HepG2 (cell line): ENCODE measurements around the gene PARP3. TPM values are rescaled to one million over a fixed set of nuclear protein-coding genes. Genes with fewer than 3 reads are reported as not detected.
A peak's percentile ranks its signal among the peaks of the same experiment; 100 is the strongest.

Experiments
- ATF1 ChIP-seq: IDR thresholded peaks from 2 replicates; pipeline ENCODE4 v1.6.1; 2016; ENCODE audit warnings: mild to moderate bottlenecking, control low read depth
- FOXO1 ChIP-seq: sonication (generic); formaldehyde crosslinking; IDR thresholded peaks from 2 replicates; pipeline ENCODE4 v1.4.0; 2020; ENCODE audit warnings: missing genetic modification reagents
- NONO ChIP-seq, 2 experiments: fragments of 450-650 bp in 1 of 2; sonication (generic) in 1 of 2; formaldehyde crosslinking in 1 of 2; IDR thresholded peaks in 1 of 2; conservative IDR thresholded peaks in 1 of 2; 2 replicates each; pipeline versions ENCODE4 v1.6.1 to v1.8.0; 2017 to 2022; ENCODE audit warnings: mild to moderate bottlenecking in 1 of 2, missing genetic modification reagents in 1 of 2, moderate library complexity in 1 of 2
- PCBP2 ChIP-seq: fragments of 200-400 bp; formaldehyde crosslinking; optimal IDR thresholded peaks from 2 replicates; pipeline ENCODE3; 2018; ENCODE audit warnings: low read length, low read depth; ENCODE audit not compliant: poor library complexity, severe bottlenecking
- RELA ChIP-seq: sonication (generic); formaldehyde crosslinking; IDR thresholded peaks from 2 replicates; pipeline ENCODE4 v1.4.0; 2020; ENCODE audit warnings: missing genetic modification reagents
- RFXANK ChIP-seq: IDR thresholded peaks from 2 replicates; pipeline ENCODE4 v1.6.1; 2016
- SAFB2 ChIP-seq: sonication (generic); formaldehyde crosslinking; IDR thresholded peaks from 2 replicates; pipeline ENCODE4 v1.5.1; 2020; ENCODE audit warnings: missing genetic modification reagents, low read depth, mild to moderate bottlenecking, borderline replicate concordance
- SSRP1 ChIP-seq: IDR thresholded peaks from 2 replicates; pipeline ENCODE4 v1.6.1; 2016; ENCODE audit warnings: control low read depth
- TCF12 ChIP-seq, 2 experiments: fragments of 450-650 bp in 1 of 2; sonication (generic) in 1 of 2; formaldehyde crosslinking in 1 of 2; IDR thresholded peaks; 2 replicates each; pipeline versions ENCODE4 v1.6.1 to v1.8.0; 2017 to 2022; ENCODE audit warnings: antibody characterized with exemption in 1 of 2, mild to moderate bottlenecking in 1 of 2, missing genetic modification reagents in 1 of 2, moderate library complexity in 1 of 2
- ZBED4 ChIP-seq: sonication (generic); formaldehyde crosslinking; IDR thresholded peaks from 2 replicates; pipeline ENCODE4 v1.4.0; 2020; ENCODE audit warnings: missing genetic modification reagents, borderline replicate concordance
- ZBTB3 ChIP-seq: sonication (generic); formaldehyde crosslinking; IDR thresholded peaks from 2 replicates; pipeline ENCODE4 v1.4.0; 2020; ENCODE audit warnings: low read depth, mild to moderate bottlenecking, moderate library complexity, missing genetic modification reagents, borderline replicate concordance
- ZFP36 ChIP-seq: fragments of 150-350 bp; IDR thresholded peaks from 2 replicates; pipeline ENCODE4 v1.6.1; 2018; ENCODE audit warnings: borderline replicate concordance, low read length, low read depth; ENCODE audit not compliant: partially characterized antibody
- ZFP41 ChIP-seq: sonication (generic); formaldehyde crosslinking; IDR thresholded peaks from 2 replicates; pipeline ENCODE4 v1.4.0; 2020; ENCODE audit warnings: mild to moderate bottlenecking, missing genetic modification reagents, borderline replicate concordance
- ZNF510 ChIP-seq: sonication (generic); formaldehyde crosslinking; IDR thresholded peaks from 2 replicates; pipeline ENCODE4 v1.4.0; 2020; ENCODE audit warnings: low read depth, mild to moderate bottlenecking, missing genetic modification reagents
- ZNF547 ChIP-seq: sonication (generic); formaldehyde crosslinking; IDR thresholded peaks from 2 replicates; pipeline ENCODE4 v1.5.1; 2020; ENCODE audit warnings: mild to moderate bottlenecking, missing genetic modification reagents
- ZNF7 ChIP-seq: IDR thresholded peaks from 2 replicates; pipeline ENCODE4 v1.6.1; 2016; ENCODE audit warnings: missing biosample characterization, missing genetic modification reagents
- polyA plus RNA-seq, 8 experiments: library from polyadenylated mRNA; depleted of rRNA in 3 of 8; stranded (reverse) in 7 of 8; unstranded in 1 of 8; fragments of >200 nt; fragmentation: Illumina TruSeq in 4 of 8; extraction: Trizol in 4 of 8; gene quantifications; 2 replicates each; pipeline versions ENCODE4 v1.2.1 to v1.2.3, GENCODE V29; 2011 to 2016; ENCODE audit warnings: low read depth in 4 of 8, missing spikeins in 1 of 8, mixed read lengths in 1 of 8; ENCODE audit not compliant: insufficient read depth in 1 of 8
- total RNA-seq, 5 experiments: library from RNA; depleted of rRNA; stranded (reverse); fragments of >200 nt; fragmentation: Illumina TruSeq; extraction: Trizol; gene quantifications; 2 replicates each; pipeline ENCODE4 v1.2.3, GENCODE V29; 2016; ENCODE audit warnings: low read depth in 1 of 5
- TF ChIP-seq, protein P1 (sequence below): IDR thresholded peaks from 2 replicates; pipeline ENCODE4 v1.6.1; 2016; ENCODE audit warnings: control low read depth
- TF ChIP-seq, protein P2 (sequence below): sonication (generic); formaldehyde crosslinking; IDR thresholded peaks from 2 replicates; pipeline ENCODE4; 2020; ENCODE audit warnings: missing genetic modification reagents, mild to moderate bottlenecking, borderline replicate concordance
- TF ChIP-seq, protein P3 (sequence below): sonication (generic); formaldehyde crosslinking; IDR thresholded peaks from 2 replicates; pipeline ENCODE4 v1.5.0; 2020; ENCODE audit warnings: mild to moderate bottlenecking, missing genetic modification reagents

PARP3 gene
- total and polyA plus RNA-seq, 2 of the 13 experiments (the other 11 are each of a cell fraction or from before 2014, with no cell fraction given): 11.2 to 21.5 TPM

- TF ChIP-seq ZNF547 (CRISPR knock-in tag) (peak; percentile 81; the same call in 1 of the 2 replicates), PCBP2 (no peak), RFXANK (CRISPR knock-in tag) (no peak), ZBED4 (CRISPR knock-in tag) (no peak), SAFB2 (CRISPR knock-in tag) (no peak), TCF12 (IDR thresholded peaks at IDR 0.05) (no peak), TCF12 (CRISPR knock-in tag; IDR thresholded peaks at IDR 0.05) (peak; percentile 68; the same call in 1 of the 2 replicates), ATF1 (CRISPR knock-in tag) (no peak), ZFP41 (CRISPR knock-in tag) (0 out of 2 replicates have a peak, but pooled peaks have one; percentile 76), RELA (CRISPR knock-in tag) (peak; percentile 15; the same call in 1 of the 2 replicates), ZNF510 (CRISPR knock-in tag) (peak; percentile 7; the same call in 1 of the 2 replicates), SSRP1 (CRISPR knock-in tag) (no peak), FOXO1 (peak; percentile 68), ZBTB3 (CRISPR knock-in tag) (peak; percentile 94), ZNF7 (CRISPR knock-in tag) (no peak), NONO (IDR thresholded peaks at IDR 0.05) (no peak), NONO (CRISPR knock-in tag; conservative IDR thresholded peaks at IDR 0.05) (peak; percentile 89), ZFP36 (no peak)
- TF ChIP-seq, protein P1, sequence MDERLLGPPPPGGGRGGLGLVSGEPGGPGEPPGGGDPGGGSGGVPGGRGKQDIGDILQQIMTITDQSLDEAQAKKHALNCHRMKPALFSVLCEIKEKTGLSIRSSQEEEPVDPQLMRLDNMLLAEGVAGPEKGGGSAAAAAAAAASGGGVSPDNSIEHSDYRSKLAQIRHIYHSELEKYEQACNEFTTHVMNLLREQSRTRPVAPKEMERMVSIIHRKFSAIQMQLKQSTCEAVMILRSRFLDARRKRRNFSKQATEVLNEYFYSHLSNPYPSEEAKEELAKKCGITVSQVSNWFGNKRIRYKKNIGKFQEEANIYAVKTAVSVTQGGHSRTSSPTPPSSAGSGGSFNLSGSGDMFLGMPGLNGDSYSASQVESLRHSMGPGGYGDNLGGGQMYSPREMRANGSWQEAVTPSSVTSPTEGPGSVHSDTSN (CRISPR knock-in tag): no peak
- TF ChIP-seq, protein P2, sequence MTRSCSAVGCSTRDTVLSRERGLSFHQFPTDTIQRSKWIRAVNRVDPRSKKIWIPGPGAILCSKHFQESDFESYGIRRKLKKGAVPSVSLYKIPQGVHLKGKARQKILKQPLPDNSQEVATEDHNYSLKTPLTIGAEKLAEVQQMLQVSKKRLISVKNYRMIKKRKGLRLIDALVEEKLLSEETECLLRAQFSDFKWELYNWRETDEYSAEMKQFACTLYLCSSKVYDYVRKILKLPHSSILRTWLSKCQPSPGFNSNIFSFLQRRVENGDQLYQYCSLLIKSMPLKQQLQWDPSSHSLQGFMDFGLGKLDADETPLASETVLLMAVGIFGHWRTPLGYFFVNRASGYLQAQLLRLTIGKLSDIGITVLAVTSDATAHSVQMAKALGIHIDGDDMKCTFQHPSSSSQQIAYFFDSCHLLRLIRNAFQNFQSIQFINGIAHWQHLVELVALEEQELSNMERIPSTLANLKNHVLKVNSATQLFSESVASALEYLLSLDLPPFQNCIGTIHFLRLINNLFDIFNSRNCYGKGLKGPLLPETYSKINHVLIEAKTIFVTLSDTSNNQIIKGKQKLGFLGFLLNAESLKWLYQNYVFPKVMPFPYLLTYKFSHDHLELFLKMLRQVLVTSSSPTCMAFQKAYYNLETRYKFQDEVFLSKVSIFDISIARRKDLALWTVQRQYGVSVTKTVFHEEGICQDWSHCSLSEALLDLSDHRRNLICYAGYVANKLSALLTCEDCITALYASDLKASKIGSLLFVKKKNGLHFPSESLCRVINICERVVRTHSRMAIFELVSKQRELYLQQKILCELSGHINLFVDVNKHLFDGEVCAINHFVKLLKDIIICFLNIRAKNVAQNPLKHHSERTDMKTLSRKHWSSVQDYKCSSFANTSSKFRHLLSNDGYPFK (CRISPR knock-in tag): peak; percentile 70
- TF ChIP-seq, protein P3, sequence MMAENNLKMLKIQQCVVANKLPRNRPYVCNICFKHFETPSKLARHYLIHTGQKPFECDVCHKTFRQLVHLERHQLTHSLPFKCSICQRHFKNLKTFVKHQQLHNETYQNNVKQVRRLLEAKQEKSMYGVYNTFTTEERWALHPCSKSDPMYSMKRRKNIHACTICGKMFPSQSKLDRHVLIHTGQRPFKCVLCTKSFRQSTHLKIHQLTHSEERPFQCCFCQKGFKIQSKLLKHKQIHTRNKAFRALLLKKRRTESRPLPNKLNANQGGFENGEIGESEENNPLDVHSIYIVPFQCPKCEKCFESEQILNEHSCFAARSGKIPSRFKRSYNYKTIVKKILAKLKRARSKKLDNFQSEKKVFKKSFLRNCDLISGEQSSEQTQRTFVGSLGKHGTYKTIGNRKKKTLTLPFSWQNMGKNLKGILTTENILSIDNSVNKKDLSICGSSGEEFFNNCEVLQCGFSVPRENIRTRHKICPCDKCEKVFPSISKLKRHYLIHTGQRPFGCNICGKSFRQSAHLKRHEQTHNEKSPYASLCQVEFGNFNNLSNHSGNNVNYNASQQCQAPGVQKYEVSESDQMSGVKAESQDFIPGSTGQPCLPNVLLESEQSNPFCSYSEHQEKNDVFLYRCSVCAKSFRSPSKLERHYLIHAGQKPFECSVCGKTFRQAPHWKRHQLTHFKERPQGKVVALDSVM (CRISPR knock-in tag): peak; percentile 72
Measured at GRCh38 chr3:51982838-51983577, 40.8 kb downstream of the PARP3 start, which contains the start of gene ACY1 (continued).
